ENCODE data around the gene SERP1. TPM values are rescaled to one million over a fixed set of nuclear protein-coding genes. Genes with fewer than 3 reads are reported as not detected.
"Not testable (repeated sequence)": the region's sequence is repeated elsewhere in the genome, so short reads cannot be mapped to it uniquely, and the experiment has no call there.

Gene SERP1
- total and polyA plus RNA-seq, 2 experiments from 2014 or later, result 157 to 233 TPM

GRCh38 chr3:150503402-150504099 is 42.7 kb downstream of the SERP1 start:
- no peaks in the 10 kb centered on the region for H3K9me2 ChIP-seq (replicated peaks; ENCODE audit: insufficient read depth)
- H3K4me2 ChIP-seq, result no peak overlapping the region
- H3K27ac ChIP-seq, result no peak overlapping the region
- DNase-seq (ENCODE audit: low spot score), result no peak
- no peaks in the 10 kb centered on the region for H3K9me3 ChIP-seq (ENCODE audit: low read depth)
- no peak for TF ChIP-seq EZH2phosphoT487 (IDR thresholded peaks at IDR 0.05; ENCODE audit: low read depth, severe bottlenecking, unreplicated experiment)
- no peak for TF ChIP-seq EZH2 (IDR thresholded peaks at IDR 0.05; ENCODE audit: borderline replicate concordance)
- TF ChIP-seq CTCF (IDR thresholded peaks at IDR 0.05; ENCODE audit: poor library complexity), result no peak
- no peaks in the 10 kb centered on the region for H4K20me1 ChIP-seq (ENCODE audit: insufficient read depth, poor library complexity, severe bottlenecking)
- H3K4me3 ChIP-seq, result no peak overlapping the region
- no peaks in the 10 kb centered on the region for H3K36me3 ChIP-seq (replicated peaks; ENCODE audit: insufficient read depth, low read depth)
- no peak overlapping the region for H2AFZ ChIP-seq
- H3K79me2 ChIP-seq, result no peaks in the 10 kb centered on the region
- H3K4me1 ChIP-seq (ENCODE audit: insufficient read depth), result no peaks in the 10 kb centered on the region
- 90% methylated on average over 5 of the region's 5 CpGs for WGBS (ENCODE audit: low lambda C conversion rate, missing lambda C conversion rate)
- H3K27me3 ChIP-seq, result no peaks in the 10 kb centered on the region

- WGBS (ENCODE audit: low lambda C conversion rate, missing lambda C conversion rate), result 100% methylated on average over 1 of the region's 1 CpG
- not testable (repeated sequence) for DNase-seq (ENCODE audit: low spot score); H2AFZ ChIP-seq; H3K4me1 ChIP-seq (ENCODE audit: insufficient read depth); H3K4me3 ChIP-seq; H3K27ac ChIP-seq; H3K4me2 ChIP-seq; H3K36me3 ChIP-seq (replicated peaks; ENCODE audit: insufficient read depth, low read depth); H3K79me2 ChIP-seq; H3K9me2 ChIP-seq (replicated peaks; ENCODE audit: insufficient read depth); H3K9me3 ChIP-seq (ENCODE audit: low read depth); H3K27me3 ChIP-seq; H4K20me1 ChIP-seq (ENCODE audit: insufficient read depth, poor library complexity, severe bottlenecking)
Observed at GRCh38 chr3:150500960-150501359, 45.3 kb downstream of the SERP1 start.

GRCh38 chr3:150497956-150498355 is 48.3 kb downstream of the SERP1 start:
- Histone ChIP-seq H3K9me3 (ENCODE audit: low read depth) (no peaks in the 10 kb centered on the region), H3K79me2 (no peaks in the 10 kb centered on the region), H3K4me3 (no peak overlapping the region), H3K9me2 (replicated peaks; ENCODE audit: insufficient read depth) (no peaks in the 10 kb centered on the region), H3K27me3 (no peaks in the 10 kb centered on the region), H4K20me1 (ENCODE audit: insufficient read depth, poor library complexity, severe bottlenecking) (no peaks in the 10 kb centered on the region), H2AFZ (no peak overlapping the region), H3K4me2 (no peak overlapping the region), H3K27ac (no peak overlapping the region), H3K4me1 (ENCODE audit: insufficient read depth) (no peaks in the 10 kb centered on the region), H3K36me3 (replicated peaks; ENCODE audit: insufficient read depth, low read depth) (no peaks in the 10 kb centered on the region)
- DNase-seq (ENCODE audit: low spot score), result no peak
- TF ChIP-seq EZH2phosphoT487 (IDR thresholded peaks at IDR 0.05; ENCODE audit: low read depth, severe bottlenecking, unreplicated experiment) (no peak), EZH2 (IDR thresholded peaks at IDR 0.05; ENCODE audit: borderline replicate concordance) (no peak), CTCF (IDR thresholded peaks at IDR 0.05; ENCODE audit: poor library complexity) (no peak)
- WGBS (ENCODE audit: low lambda C conversion rate, missing lambda C conversion rate), result 74% methylated on average over 2 of the region's 2 CpGs

- H4K20me1 ChIP-seq (ENCODE audit: insufficient read depth, poor library complexity, severe bottlenecking), result no peaks in the 10 kb centered on the region
- no peaks in the 10 kb centered on the region for H3K9me2 ChIP-seq (replicated peaks; ENCODE audit: insufficient read depth)
- peak; percentile 58 for DNase-seq (ENCODE audit: low spot score)
- 5% methylated on average over 2 of the region's 2 CpGs for WGBS (ENCODE audit: low lambda C conversion rate, missing lambda C conversion rate)
- no peak overlapping the region for H3K4me3 ChIP-seq
- H3K79me2 ChIP-seq, result no peaks in the 10 kb centered on the region
- no peak overlapping the region for H3K27ac ChIP-seq
- no peak overlapping the region for H3K4me2 ChIP-seq
- no peaks in the 10 kb centered on the region for H3K9me3 ChIP-seq (ENCODE audit: low read depth)
- H3K27me3 ChIP-seq, result no peaks in the 10 kb centered on the region
- H3K36me3 ChIP-seq (replicated peaks; ENCODE audit: insufficient read depth, low read depth), result no peaks in the 10 kb centered on the region
- no peak overlapping the region for H2AFZ ChIP-seq
- no peaks in the 10 kb centered on the region for H3K4me1 ChIP-seq (ENCODE audit: insufficient read depth)
- no peak for TF ChIP-seq EZH2 (IDR thresholded peaks at IDR 0.05; ENCODE audit: borderline replicate concordance)
- no peak for TF ChIP-seq EZH2phosphoT487 (IDR thresholded peaks at IDR 0.05; ENCODE audit: low read depth, severe bottlenecking, unreplicated experiment)
- peak; percentile 76 for TF ChIP-seq CTCF (IDR thresholded peaks at IDR 0.05; ENCODE audit: poor library complexity)
Observed at GRCh38 chr3:150495563-150496168, 50.6 kb downstream of the SERP1 start.

Data from hepatocyte (in vitro differentiated cells).